Smooth muscle cell (in vitro differentiated cells): ENCODE results near the gene KIAA1549. TPM values are rescaled to one million over a fixed set of nuclear protein-coding genes. Genes with fewer than 3 reads are reported as not detected.

Source experiments
- DNase-seq: peaks from one replicate; lab custom pipeline; 2025; ENCODE audit not compliant: unreplicated experiment; lab: John Stamatoyannopoulos, UW
- H2AFZ ChIP-seq: fragments of 200-600 bp; sonication (generic); 2 replicates; pipeline ENCODE4 v1.6.0; 2016; ENCODE audit warnings: antibody characterized with exemption, low read depth, mild to moderate bottlenecking
- H3F3A ChIP-seq: fragments of 200-600 bp; sonication (generic); 2 replicates; pipeline ENCODE4 v1.6.0; 2017; ENCODE audit warnings: antibody characterized with exemption, low read depth
- H3K27ac ChIP-seq: fragments of 200-600 bp; sonication (generic); 2 replicates; pipeline ENCODE4 v1.5.1; 2016; ENCODE audit warnings: low read depth, mild to moderate bottlenecking
- H3K27me3 ChIP-seq: fragments of 200-600 bp; sonication (generic); 2 replicates; pipeline ENCODE4 v1.6.1; 2016; ENCODE audit warnings: low read depth, mild to moderate bottlenecking
- H3K36me3 ChIP-seq: fragments of 200-600 bp; sonication (generic); 2 replicates; pipeline ENCODE4 v1.5.1; 2016; ENCODE audit warnings: low read depth
- H3K4me1 ChIP-seq: fragments of 200-600 bp; sonication (generic); 2 replicates; pipeline ENCODE4 v1.5.1; 2016; ENCODE audit warnings: low read depth
- H3K4me2 ChIP-seq: fragments of 200-600 bp; sonication (generic); 2 replicates; pipeline ENCODE4 v1.6.0; 2016; ENCODE audit warnings: mild to moderate bottlenecking
- H3K4me3 ChIP-seq: fragments of 200-600 bp; sonication (generic); 2 replicates; pipeline ENCODE4 v1.5.1; 2016; ENCODE audit warnings: mild to moderate bottlenecking
- H3K79me2 ChIP-seq: fragments of 200-600 bp; sonication (generic); 2 replicates; pipeline ENCODE4 v1.6.0; 2016; ENCODE audit warnings: low read depth, mild to moderate bottlenecking
- H3K9ac ChIP-seq: fragments of 200-600 bp; sonication (generic); 2 replicates; pipeline ENCODE4 v1.6.0; 2016; ENCODE audit warnings: low read depth
- H3K9me3 ChIP-seq: fragments of 200-600 bp; sonication (generic); replicated peaks from 2 replicates; pipeline ENCODE4 v1.5.1; 2016; ENCODE audit warnings: low read depth
- H4K20me1 ChIP-seq: fragments of 200-600 bp; sonication (generic); 2 replicates; pipeline ENCODE4 v1.6.0; 2016; ENCODE audit warnings: low read depth
- WGBS: methylation state at CpG from one replicate; pipeline ENCODE4 v1.1.7; 2016; ENCODE audit warnings: low lambda C conversion rate; 5-methylcytosine and 5-hydroxymethylcytosine counted together
- polyA plus RNA-seq: library from polyadenylated mRNA; unstranded; fragments of >200 nt; fragmentation: Nextera tagmentation; extraction: Ambion mirVana; gene quantifications from 2 replicates; pipeline ENCODE4 v1.2.1, GENCODE V29; 2016
- total RNA-seq: library from RNA; depleted of rRNA; stranded (reverse); fragments of >200 nt; gene quantifications from 2 replicates; pipeline ENCODE4 v1.2.3, GENCODE V29; 2014
- TF ChIP-seq, protein P1 (sequence below): fragments of 200-600 bp; sonication (generic); IDR thresholded peaks from 2 replicates; pipeline ENCODE4 v1.5.1; 2017; ENCODE audit warnings: borderline replicate concordance, mild to moderate bottlenecking, antibody characterized with exemption; ENCODE audit not compliant: insufficient read depth, poor library complexity, severe bottlenecking

KIAA1549 gene
- total and polyA plus RNA-seq, 2 experiments from 2014 or later = 4.1 to 7.1 TPM

DNA sequence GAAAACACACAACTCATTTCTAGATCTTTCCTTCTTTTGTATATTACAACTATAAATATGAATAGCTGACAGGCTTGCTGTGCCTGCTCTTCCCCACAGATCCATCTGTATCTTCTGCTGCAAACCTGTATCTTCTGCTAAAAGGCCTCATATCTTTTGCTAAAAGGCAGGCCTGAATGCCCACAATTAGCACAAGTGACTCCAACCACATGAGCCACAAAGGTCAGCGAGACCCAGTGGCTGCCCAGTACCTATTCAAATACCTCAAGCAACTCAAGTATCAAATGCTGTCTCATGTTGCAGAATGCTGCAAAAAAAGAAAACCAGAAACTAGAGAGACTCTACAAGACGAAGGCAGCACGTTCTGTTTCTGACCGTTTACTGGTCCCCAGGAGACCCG is 128.7 kb downstream of the KIAA1549 start:
- Histone ChIP-seq H4K20me1 (no peaks in the 10 kb centered on the region), H3K27me3 (no peaks in the 10 kb centered on the region), H3K4me2 (no peak overlapping the region), H3K36me3 (peaks cover 4% of the 10 kb centered on the region), H3K4me3 (no peak overlapping the region), H3K79me2 (no peaks in the 10 kb centered on the region), H2AFZ (no peak overlapping the region), H3K27ac (no peak overlapping the region), H3K9me3 (no peaks in the 10 kb centered on the region), H3K9ac (no peak overlapping the region), H3F3A (no peaks in the 10 kb centered on the region), H3K4me1 (no peaks in the 10 kb centered on the region)
- TF ChIP-seq, protein P1, sequence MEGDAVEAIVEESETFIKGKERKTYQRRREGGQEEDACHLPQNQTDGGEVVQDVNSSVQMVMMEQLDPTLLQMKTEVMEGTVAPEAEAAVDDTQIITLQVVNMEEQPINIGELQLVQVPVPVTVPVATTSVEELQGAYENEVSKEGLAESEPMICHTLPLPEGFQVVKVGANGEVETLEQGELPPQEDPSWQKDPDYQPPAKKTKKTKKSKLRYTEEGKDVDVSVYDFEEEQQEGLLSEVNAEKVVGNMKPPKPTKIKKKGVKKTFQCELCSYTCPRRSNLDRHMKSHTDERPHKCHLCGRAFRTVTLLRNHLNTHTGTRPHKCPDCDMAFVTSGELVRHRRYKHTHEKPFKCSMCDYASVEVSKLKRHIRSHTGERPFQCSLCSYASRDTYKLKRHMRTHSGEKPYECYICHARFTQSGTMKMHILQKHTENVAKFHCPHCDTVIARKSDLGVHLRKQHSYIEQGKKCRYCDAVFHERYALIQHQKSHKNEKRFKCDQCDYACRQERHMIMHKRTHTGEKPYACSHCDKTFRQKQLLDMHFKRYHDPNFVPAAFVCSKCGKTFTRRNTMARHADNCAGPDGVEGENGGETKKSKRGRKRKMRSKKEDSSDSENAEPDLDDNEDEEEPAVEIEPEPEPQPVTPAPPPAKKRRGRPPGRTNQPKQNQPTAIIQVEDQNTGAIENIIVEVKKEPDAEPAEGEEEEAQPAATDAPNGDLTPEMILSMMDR = no peak
- no peak for DNase-seq
- 96% methylated on average over 5 of the region's 5 CpGs for WGBS

- no peak for DNase-seq
- TF ChIP-seq, protein P1 = no peak
- H3F3A ChIP-seq = no peaks in the 10 kb centered on the region
- no peak overlapping the region for H3K27ac ChIP-seq
- H3K4me2 ChIP-seq = no peak overlapping the region
- no peak overlapping the region for H2AFZ ChIP-seq
- WGBS = 97% methylated on average over 5 of the region's 5 CpGs
- no peaks in the 10 kb centered on the region for H4K20me1 ChIP-seq
- no peaks in the 10 kb centered on the region for H3K4me1 ChIP-seq
- H3K79me2 ChIP-seq = no peaks in the 10 kb centered on the region
- H3K27me3 ChIP-seq = no peaks in the 10 kb centered on the region
- H3K9me3 ChIP-seq = no peaks in the 10 kb centered on the region
- H3K36me3 ChIP-seq = peaks cover 4% of the 10 kb centered on the region
- H3K9ac ChIP-seq = no peak overlapping the region
- no peak overlapping the region for H3K4me3 ChIP-seq
These were observed 131.5 kb downstream of the KIAA1549 start for GRCh38 chr7:138849701-138850100.

- no peak overlapping the region for H3K4me2 ChIP-seq
- H3K9ac ChIP-seq = no peak overlapping the region
- no peaks in the 10 kb centered on the region for H3F3A ChIP-seq
- no peak overlapping the region for H3K27ac ChIP-seq
- H3K4me3 ChIP-seq = no peak overlapping the region
- WGBS = 93% methylated on average over 3 of the region's 3 CpGs
- H4K20me1 ChIP-seq = no peaks in the 10 kb centered on the region
- no peaks in the 10 kb centered on the region for H3K27me3 ChIP-seq
- TF ChIP-seq, protein P1 = no peak
- H2AFZ ChIP-seq = no peak overlapping the region
- H3K4me1 ChIP-seq = no peaks in the 10 kb centered on the region
- peaks cover 4% of the 10 kb centered on the region for H3K36me3 ChIP-seq
- H3K79me2 ChIP-seq = no peaks in the 10 kb centered on the region
- no peak for DNase-seq
- no peaks in the 10 kb centered on the region for H3K9me3 ChIP-seq
These were observed 132.9 kb downstream of the KIAA1549 start for GRCh38 chr7:138848056-138848980.
